HUES48 (cell line): Measurements from ENCODE around the gene CAMK2A.

Experiments
- H3K27ac ChIP-seq: one replicate; pipeline ENCODE4 v1.7.0; 2013; ENCODE audit warnings: low read depth, low read length, inconsistent platforms
- H3K27me3 ChIP-seq: 2 replicates; pipeline ENCODE4 v1.6.1; 2013; ENCODE audit warnings: mild to moderate bottlenecking, low read length; ENCODE audit not compliant: control insufficient read depth, insufficient read depth
- H3K36me3 ChIP-seq: 2 replicates; pipeline ENCODE4 v1.6.1; 2013; ENCODE audit warnings: low read length; ENCODE audit not compliant: control insufficient read depth, insufficient read depth
- H3K4me1 ChIP-seq: 2 replicates; pipeline ENCODE4 v1.6.1; 2013; ENCODE audit warnings: mild to moderate bottlenecking, low read length; ENCODE audit not compliant: control insufficient read depth, insufficient read depth
- H3K4me3 ChIP-seq: 2 replicates; pipeline ENCODE4 v1.5.1; 2013; ENCODE audit warnings: mild to moderate bottlenecking, low read depth, low read length
- H3K9ac ChIP-seq: 2 replicates; pipeline ENCODE4 v1.6.1; 2013; ENCODE audit warnings: mild to moderate bottlenecking, low read depth, low read length, moderate library complexity
- H3K9me3 ChIP-seq: 2 replicates; pipeline ENCODE4 v1.6.1; 2013; ENCODE audit warnings: low read length; ENCODE audit not compliant: control insufficient read depth, insufficient read depth

The CAMK2A gene

GRCh38 chr5:150313921-150314716 is 24.5 kb upstream of the CAMK2A start:
- no peaks in the 10 kb centered on the region for H3K27me3 ChIP-seq
- no peak overlapping the region for H3K9ac ChIP-seq
- no peaks in the 10 kb centered on the region for H3K36me3 ChIP-seq
- H3K9me3 ChIP-seq: no peaks in the 10 kb centered on the region
- H3K4me1 ChIP-seq: peaks cover 8% of the 10 kb centered on the region
- no peak overlapping the region for H3K4me3 ChIP-seq
- no peak overlapping the region for H3K27ac ChIP-seq

GRCh38 chr5:150313501-150313900 is 23.9 kb upstream of the CAMK2A start:
- Histone ChIP-seq H3K9ac (no peak overlapping the region), H3K9me3 (no peaks in the 10 kb centered on the region), H3K4me1 (peaks cover 1% of the 10 kb centered on the region), H3K4me3 (no peak overlapping the region), H3K27ac (no peak overlapping the region), H3K36me3 (no peaks in the 10 kb centered on the region), H3K27me3 (no peaks in the 10 kb centered on the region)

- H3K27ac ChIP-seq: no peak overlapping the region
These were observed 22.9 kb upstream of the CAMK2A start for GRCh38 chr5:150312518-150312917.

GRCh38 chr5:150311015-150311692 is 21.6 kb upstream of the CAMK2A start:
- Histone ChIP-seq H3K9me3 (no peaks in the 10 kb centered on the region), H3K9ac (no peak overlapping the region), H3K36me3 (no peaks in the 10 kb centered on the region), H3K4me1 (0 out of 2 replicates have a peak, but pooled peaks cover 2% of the 10 kb centered on the region), H3K27ac (no peak overlapping the region), H3K4me3 (no peak overlapping the region), H3K27me3 (no peaks in the 10 kb centered on the region)

More at GRCh38 chr5:150312518-150312917, 22.9 kb upstream of the CAMK2A start:
- Histone ChIP-seq H3K9ac (no peak overlapping the region), H3K36me3 (no peaks in the 10 kb centered on the region), H3K4me3 (no peak overlapping the region), H3K9me3 (no peaks in the 10 kb centered on the region), H3K27me3 (no peaks in the 10 kb centered on the region), H3K4me1 (no peaks in the 10 kb centered on the region)

- H3K4me3 ChIP-seq: no peak overlapping the region
- H3K36me3 ChIP-seq: no peaks in the 10 kb centered on the region
- H3K27me3 ChIP-seq: no peaks in the 10 kb centered on the region
- peaks cover 10% of the 10 kb centered on the region; the same call in 1 of the 2 replicates for H3K4me1 ChIP-seq
- no peak overlapping the region for H3K9ac ChIP-seq
- H3K27ac ChIP-seq: no peak overlapping the region
- H3K9me3 ChIP-seq: no peaks in the 10 kb centered on the region
These were observed 20.7 kb upstream of the CAMK2A start for GRCh38 chr5:150310246-150310645.

GRCh38 chr5:150309886-150310239 is 20.3 kb upstream of the CAMK2A start:
- no peak overlapping the region for H3K27ac ChIP-seq
- H3K4me3 ChIP-seq: no peak overlapping the region
- peaks cover 14% of the 10 kb centered on the region; the same call in 1 of the 2 replicates for H3K4me1 ChIP-seq
- no peaks in the 10 kb centered on the region for H3K9me3 ChIP-seq
- no peaks in the 10 kb centered on the region for H3K27me3 ChIP-seq
- no peak overlapping the region for H3K9ac ChIP-seq
- no peaks in the 10 kb centered on the region for H3K36me3 ChIP-seq

GRCh38 chr5:150309101-150309885 is 19.7 kb upstream of the CAMK2A start:
- no peak overlapping the region for H3K9ac ChIP-seq

GRCh38 chr5:150307617-150308426 is 18.2 kb upstream of the CAMK2A start:
- H3K4me1 ChIP-seq: peaks cover 33% of the 10 kb centered on the region
- H3K9me3 ChIP-seq: no peaks in the 10 kb centered on the region
- H3K27ac ChIP-seq: no peak overlapping the region
- H3K36me3 ChIP-seq: no peaks in the 10 kb centered on the region
- no peak overlapping the region for H3K4me3 ChIP-seq
- H3K9ac ChIP-seq: no peak overlapping the region
- H3K27me3 ChIP-seq: no peaks in the 10 kb centered on the region

More at GRCh38 chr5:150309101-150309885, 19.7 kb upstream of the CAMK2A start:
- no peak overlapping the region for H3K4me3 ChIP-seq
- no peaks in the 10 kb centered on the region for H3K27me3 ChIP-seq
- H3K9me3 ChIP-seq: no peaks in the 10 kb centered on the region
- H3K4me1 ChIP-seq: peaks cover 20% of the 10 kb centered on the region
- no peaks in the 10 kb centered on the region for H3K36me3 ChIP-seq
- H3K27ac ChIP-seq: no peak overlapping the region

GRCh38 chr5:150306775-150307174 is 17.2 kb upstream of the CAMK2A start:
- H3K9me3 ChIP-seq: no peaks in the 10 kb centered on the region
- H3K27ac ChIP-seq: no peak overlapping the region
- no peak overlapping the region for H3K9ac ChIP-seq
- no peak overlapping the region for H3K4me3 ChIP-seq
- peaks cover 33% of the 10 kb centered on the region for H3K4me1 ChIP-seq
- no peaks in the 10 kb centered on the region for H3K36me3 ChIP-seq
- peaks cover 2% of the 10 kb centered on the region; the same call in 1 of the 2 replicates for H3K27me3 ChIP-seq

- H3K36me3 ChIP-seq: no peaks in the 10 kb centered on the region
- H3K4me1 ChIP-seq: peaks cover 40% of the 10 kb centered on the region
- no peak overlapping the region for H3K9ac ChIP-seq
These were observed 16.0 kb upstream of the CAMK2A start for GRCh38 chr5:150305557-150305956.

More at GRCh38 chr5:150305557-150305956, 16.0 kb upstream of the CAMK2A start:
- Histone ChIP-seq H3K9me3 (no peaks in the 10 kb centered on the region), H3K27me3 (peaks cover 11% of the 10 kb centered on the region), H3K27ac (no peak overlapping the region), H3K4me3 (no peak overlapping the region)
